ENCODE data around the gene ATP11A.

DNA sequence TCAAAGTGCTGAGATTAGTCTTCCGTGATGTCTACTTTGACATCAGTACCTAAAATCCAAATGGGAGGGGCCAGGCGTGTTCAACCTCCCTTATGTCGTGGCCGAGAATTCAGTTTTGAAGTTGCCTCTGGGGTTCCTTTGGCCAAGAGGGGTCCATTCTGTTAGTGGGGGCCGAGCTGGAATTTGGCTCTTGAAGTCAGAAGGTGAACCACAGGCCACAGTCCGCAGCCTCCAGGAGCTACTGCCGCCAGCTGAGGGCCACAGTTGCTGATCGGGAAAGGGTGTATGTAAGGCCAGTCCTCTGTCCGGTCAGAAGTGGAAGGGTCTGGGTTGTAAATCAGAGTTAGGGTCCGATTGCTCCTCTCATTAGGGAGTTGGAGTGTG lies 31.0 kb downstream of the ATP11A start:
- TF ChIP-seq, protein P1, sequence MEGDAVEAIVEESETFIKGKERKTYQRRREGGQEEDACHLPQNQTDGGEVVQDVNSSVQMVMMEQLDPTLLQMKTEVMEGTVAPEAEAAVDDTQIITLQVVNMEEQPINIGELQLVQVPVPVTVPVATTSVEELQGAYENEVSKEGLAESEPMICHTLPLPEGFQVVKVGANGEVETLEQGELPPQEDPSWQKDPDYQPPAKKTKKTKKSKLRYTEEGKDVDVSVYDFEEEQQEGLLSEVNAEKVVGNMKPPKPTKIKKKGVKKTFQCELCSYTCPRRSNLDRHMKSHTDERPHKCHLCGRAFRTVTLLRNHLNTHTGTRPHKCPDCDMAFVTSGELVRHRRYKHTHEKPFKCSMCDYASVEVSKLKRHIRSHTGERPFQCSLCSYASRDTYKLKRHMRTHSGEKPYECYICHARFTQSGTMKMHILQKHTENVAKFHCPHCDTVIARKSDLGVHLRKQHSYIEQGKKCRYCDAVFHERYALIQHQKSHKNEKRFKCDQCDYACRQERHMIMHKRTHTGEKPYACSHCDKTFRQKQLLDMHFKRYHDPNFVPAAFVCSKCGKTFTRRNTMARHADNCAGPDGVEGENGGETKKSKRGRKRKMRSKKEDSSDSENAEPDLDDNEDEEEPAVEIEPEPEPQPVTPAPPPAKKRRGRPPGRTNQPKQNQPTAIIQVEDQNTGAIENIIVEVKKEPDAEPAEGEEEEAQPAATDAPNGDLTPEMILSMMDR (IDR thresholded peaks at IDR 0.05) = no peak
- no peak for TF ChIP-seq POLR2A (IDR thresholded peaks at IDR 0.05)
